Osteocyte (in vitro differentiated cells): ENCODE measurements around the gene BPIFB2. TPM values are rescaled to one million over a fixed set of nuclear protein-coding genes. Genes with fewer than 3 reads are reported as not detected.

Source experiments
- DNase-seq: peaks from one replicate; pipeline ENCODE4 v3.0.0; 2021; ENCODE audit warnings: mixed read lengths; ENCODE audit not compliant: unreplicated experiment; ENCODE audit errors: extremely low spot score
- H3K27ac Mint-ChIP-seq: one replicate; pipeline ENCODE4 v1.8.0; 2021; ENCODE audit warnings: mild to moderate bottlenecking, mixed read lengths; ENCODE audit not compliant: unreplicated experiment
- H3K27me3 Mint-ChIP-seq: one replicate; pipeline ENCODE4 v1.8.0; 2021; ENCODE audit warnings: mixed read lengths; ENCODE audit not compliant: unreplicated experiment
- H3K36me3 Mint-ChIP-seq: one replicate; pipeline ENCODE4 v1.8.0; 2021; ENCODE audit warnings: mixed read lengths; ENCODE audit not compliant: unreplicated experiment
- H3K4me1 Mint-ChIP-seq: one replicate; pipeline ENCODE4 v1.8.0; 2021; ENCODE audit warnings: mixed read lengths; ENCODE audit not compliant: unreplicated experiment
- H3K4me3 Mint-ChIP-seq: one replicate; pipeline ENCODE4 v1.8.0; 2021; ENCODE audit warnings: mild to moderate bottlenecking, moderate library complexity, mixed read lengths; ENCODE audit not compliant: unreplicated experiment
- H3K9me3 Mint-ChIP-seq: one replicate; pipeline ENCODE4 v1.8.0; 2021; ENCODE audit warnings: mixed read lengths; ENCODE audit not compliant: unreplicated experiment
- total RNA-seq: library from RNA; stranded (reverse); gene quantifications from 2 replicates; pipeline ENCODE4 v1.2.1, GENCODE V29; 2021
- TF ChIP-seq, protein P1 (sequence below): fragments of 200-600 bp; sonication (generic); IDR thresholded peaks from 2 replicates; pipeline ENCODE4 v1.5.0; 2021; ENCODE audit warnings: antibody characterized with exemption, mild to moderate bottlenecking, moderate library complexity

Gene BPIFB2
- total RNA-seq, 1 donor from 2014 or later, result not detected

DNA sequence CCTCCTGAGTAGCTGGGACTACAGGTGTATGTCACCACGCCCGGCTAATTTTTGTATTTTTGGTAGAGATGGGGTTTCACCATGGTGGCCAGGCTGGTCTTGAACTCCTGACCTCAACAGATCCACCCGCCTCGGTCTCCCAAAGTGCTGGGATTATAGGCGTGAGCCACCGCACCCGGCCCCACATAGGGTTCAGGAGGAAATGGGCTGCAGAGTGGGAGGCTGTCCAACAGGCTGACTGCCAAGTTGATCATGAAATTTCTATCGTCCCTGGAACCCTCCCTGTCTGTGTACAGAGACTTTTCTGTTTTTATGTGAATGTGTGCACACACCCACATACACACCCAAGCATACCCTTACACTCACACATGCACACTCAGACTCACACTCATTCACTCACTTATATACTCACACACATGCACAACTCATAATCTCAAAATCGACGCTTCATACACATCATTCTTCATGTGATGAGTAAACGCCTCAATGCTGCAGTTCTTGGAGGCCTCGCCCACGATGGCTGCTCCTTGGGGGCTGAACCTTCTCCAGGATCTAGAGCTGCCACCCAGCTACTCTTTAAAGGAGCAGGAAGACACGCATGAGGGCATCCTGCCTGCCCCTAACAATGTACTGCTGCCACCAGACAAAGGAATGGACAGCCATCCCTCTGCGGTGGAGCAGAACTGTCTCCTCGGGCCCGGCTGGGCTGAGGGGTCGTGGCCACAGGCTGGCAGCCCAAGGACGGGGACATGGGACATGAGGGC, 38.8 kb upstream of the BPIFB2 start:
- Mint-ChIP-seq H3K4me1 (no peaks in the 10 kb centered on the region), H3K9me3 (no peaks in the 10 kb centered on the region), H3K4me3 (no peak overlapping the region), H3K27me3 (peaks cover 7% of the 10 kb centered on the region), H3K36me3 (no peaks in the 10 kb centered on the region), H3K27ac (no peak overlapping the region)
- DNase-seq, result peak; percentile 73
- TF ChIP-seq, protein P1, sequence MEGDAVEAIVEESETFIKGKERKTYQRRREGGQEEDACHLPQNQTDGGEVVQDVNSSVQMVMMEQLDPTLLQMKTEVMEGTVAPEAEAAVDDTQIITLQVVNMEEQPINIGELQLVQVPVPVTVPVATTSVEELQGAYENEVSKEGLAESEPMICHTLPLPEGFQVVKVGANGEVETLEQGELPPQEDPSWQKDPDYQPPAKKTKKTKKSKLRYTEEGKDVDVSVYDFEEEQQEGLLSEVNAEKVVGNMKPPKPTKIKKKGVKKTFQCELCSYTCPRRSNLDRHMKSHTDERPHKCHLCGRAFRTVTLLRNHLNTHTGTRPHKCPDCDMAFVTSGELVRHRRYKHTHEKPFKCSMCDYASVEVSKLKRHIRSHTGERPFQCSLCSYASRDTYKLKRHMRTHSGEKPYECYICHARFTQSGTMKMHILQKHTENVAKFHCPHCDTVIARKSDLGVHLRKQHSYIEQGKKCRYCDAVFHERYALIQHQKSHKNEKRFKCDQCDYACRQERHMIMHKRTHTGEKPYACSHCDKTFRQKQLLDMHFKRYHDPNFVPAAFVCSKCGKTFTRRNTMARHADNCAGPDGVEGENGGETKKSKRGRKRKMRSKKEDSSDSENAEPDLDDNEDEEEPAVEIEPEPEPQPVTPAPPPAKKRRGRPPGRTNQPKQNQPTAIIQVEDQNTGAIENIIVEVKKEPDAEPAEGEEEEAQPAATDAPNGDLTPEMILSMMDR, result no peak

DNA sequence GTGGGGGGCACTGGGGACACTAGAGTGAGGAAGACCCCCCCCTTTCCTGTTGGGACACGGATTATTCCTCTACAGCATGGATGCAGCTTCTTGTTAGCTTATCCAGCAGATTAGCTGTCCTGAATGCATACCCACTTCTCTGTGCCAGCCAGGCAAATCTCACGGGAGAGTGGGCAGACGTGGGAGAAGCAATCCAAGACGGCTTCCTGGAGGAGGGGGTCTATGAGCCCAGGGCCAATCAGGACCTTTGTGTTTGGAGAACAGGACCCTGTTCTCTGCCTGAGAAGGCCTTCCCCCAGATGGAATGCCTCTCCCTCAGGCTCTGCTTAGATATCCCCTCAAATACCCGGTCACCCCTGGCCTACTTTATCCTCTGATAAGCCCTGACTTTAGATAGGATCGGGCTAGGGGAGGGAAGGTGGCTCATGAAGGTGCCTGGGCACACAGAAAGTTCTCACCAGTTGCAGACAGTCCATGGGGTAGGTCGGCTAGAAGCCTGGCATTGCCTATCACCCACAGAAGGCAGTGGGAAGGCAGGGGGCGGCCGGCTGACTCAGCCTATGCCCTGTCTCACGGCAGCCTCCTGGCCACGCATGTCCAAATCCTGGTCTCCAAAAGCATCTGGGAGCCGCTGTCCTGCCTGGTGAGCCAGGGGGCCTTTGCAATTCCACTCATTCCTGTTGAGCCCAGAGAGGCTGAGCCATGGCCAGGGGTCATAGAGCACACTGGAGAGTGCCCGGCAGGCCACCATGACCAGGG, 38.0 kb upstream of the BPIFB2 start:
- H3K27ac Mint-ChIP-seq, result no peak overlapping the region
- no peaks in the 10 kb centered on the region for H3K4me1 Mint-ChIP-seq
- H3K4me3 Mint-ChIP-seq, result no peak overlapping the region
- TF ChIP-seq, protein P1, result no peak
- H3K9me3 Mint-ChIP-seq, result no peaks in the 10 kb centered on the region
- H3K36me3 Mint-ChIP-seq, result no peaks in the 10 kb centered on the region
- peaks cover 4% of the 10 kb centered on the region for H3K27me3 Mint-ChIP-seq
- DNase-seq, result peak; percentile 81

DNA sequence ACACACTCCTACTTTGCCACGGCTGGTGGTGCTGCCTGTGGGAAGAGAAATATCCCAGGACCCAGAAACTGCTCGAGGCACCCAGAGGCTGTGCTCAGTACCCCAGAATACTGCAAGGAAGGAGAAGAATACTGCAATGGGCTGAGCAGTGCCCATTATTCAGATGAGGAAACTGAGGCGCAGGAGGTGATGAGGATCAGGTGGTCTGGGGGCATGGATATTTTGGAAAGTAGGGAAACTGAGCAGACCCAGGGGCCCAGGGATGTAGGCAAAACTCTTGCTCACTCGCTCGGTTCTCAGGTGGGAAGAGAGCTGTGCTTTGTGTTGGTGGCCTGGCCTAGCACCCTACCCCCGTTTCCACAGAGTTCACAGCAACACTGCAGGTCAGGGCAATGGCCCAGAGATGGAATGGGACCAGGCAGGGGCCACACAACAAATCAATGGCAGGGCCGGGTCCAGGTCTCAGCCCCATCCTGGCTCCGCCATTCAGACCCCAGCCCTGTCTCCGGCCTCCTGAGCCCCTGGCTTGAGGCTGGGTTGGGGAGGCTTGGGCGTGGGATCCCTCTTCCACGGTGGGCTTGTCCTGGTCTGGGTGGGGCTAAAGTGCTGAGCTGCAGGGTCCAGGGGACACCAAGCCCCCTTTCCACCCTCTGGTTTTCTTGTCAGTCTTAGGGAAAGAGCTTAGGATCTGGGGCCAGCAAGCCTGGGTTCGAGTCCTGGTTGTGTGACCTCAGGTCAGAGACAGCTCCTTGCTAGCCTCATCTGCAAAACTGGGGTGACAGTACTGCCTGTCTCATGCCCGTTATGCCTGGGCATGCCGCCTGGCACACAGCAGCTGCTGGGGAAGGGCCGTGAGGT, 37.2 kb upstream of the BPIFB2 start:
- H3K9me3 Mint-ChIP-seq, result no peaks in the 10 kb centered on the region
- peaks cover 4% of the 10 kb centered on the region for H3K27me3 Mint-ChIP-seq
- peak; percentile 81 for DNase-seq
- H3K27ac Mint-ChIP-seq, result no peak overlapping the region
- no peak overlapping the region for H3K4me3 Mint-ChIP-seq
- H3K4me1 Mint-ChIP-seq, result no peaks in the 10 kb centered on the region
- H3K36me3 Mint-ChIP-seq, result no peaks in the 10 kb centered on the region
- TF ChIP-seq, protein P1, result no peak

DNA sequence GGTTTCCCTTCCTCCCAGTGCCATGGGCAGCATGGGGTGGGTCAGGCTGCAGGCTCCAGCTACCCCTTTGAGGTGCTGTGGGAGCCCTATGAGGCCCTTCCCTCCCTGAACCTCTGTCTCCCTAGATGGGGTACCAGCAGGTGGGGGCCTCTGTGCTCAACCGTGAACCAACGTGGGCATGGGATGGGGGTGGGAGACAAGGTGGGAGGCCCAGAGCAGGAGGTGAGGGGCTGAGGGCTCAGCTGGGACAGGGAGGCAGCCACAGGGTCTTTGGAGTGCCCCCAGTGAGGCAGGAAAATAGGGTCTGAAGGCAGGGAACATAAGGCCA, 36.6 kb upstream of the BPIFB2 start:
- no peak for DNase-seq
- H3K27ac Mint-ChIP-seq, result no peak overlapping the region
- no peak overlapping the region for H3K4me3 Mint-ChIP-seq
- H3K9me3 Mint-ChIP-seq, result no peaks in the 10 kb centered on the region
- H3K36me3 Mint-ChIP-seq, result no peaks in the 10 kb centered on the region
- no peaks in the 10 kb centered on the region for H3K4me1 Mint-ChIP-seq
- peaks cover 4% of the 10 kb centered on the region for H3K27me3 Mint-ChIP-seq
- TF ChIP-seq, protein P1, result no peak
